Glomerular endothelial cell (primary cell): ENCODE measurements around the gene MYH13. TPM values are rescaled to one million over a fixed set of nuclear protein-coding genes. Genes with fewer than 3 reads are reported as not detected.
"Not testable (repeated sequence)": the region's sequence is repeated elsewhere in the genome, so short reads cannot be mapped to it uniquely, and the experiment has no call there.

ENCODE experiments used
- DNase-seq: peaks from one replicate; pipeline ENCODE4 v3.0.0-alpha.2; 2011; ENCODE audit warnings: low read depth, low spot score; ENCODE audit errors: extremely low read depth
- total RNA-seq: library from RNA; depleted of rRNA; stranded (reverse); fragments of >200 nt; gene quantifications from 2 replicates; pipeline ENCODE4 v1.2.3, GENCODE V29; 2015

MYH13 gene
- total RNA-seq, 1 donor from 2014 or later: not detected

GRCh38 chr17:10306585-10306984 is 66.2 kb downstream of the MYH13 start:
- DNase-seq: no peak

- DNase-seq: no peak
Measured at GRCh38 chr17:10305398-10305797, 67.4 kb downstream of the MYH13 start.

GRCh38 chr17:10304758-10305300 is 68.0 kb downstream of the MYH13 start:
- DNase-seq: no peak

DNA sequence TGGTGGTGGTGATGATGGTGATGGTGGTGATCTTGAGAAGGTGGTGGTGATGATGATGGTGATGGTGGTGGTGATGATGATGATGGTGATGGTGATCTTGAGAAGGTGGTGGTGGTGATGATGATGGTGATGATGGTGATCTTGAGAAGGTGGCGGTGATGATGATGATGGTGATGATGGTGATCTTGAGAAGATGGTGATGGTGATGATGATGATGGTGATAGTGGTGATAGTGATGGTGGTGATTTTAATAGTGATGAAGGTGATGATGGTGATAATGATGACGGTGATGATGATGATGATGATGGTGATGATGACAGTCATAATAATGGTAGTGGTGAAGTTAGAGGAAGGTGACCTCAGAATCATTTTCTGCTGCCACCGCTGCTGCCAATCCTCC is 75.1 kb downstream of the MYH13 start:
- no peak for DNase-seq

DNA sequence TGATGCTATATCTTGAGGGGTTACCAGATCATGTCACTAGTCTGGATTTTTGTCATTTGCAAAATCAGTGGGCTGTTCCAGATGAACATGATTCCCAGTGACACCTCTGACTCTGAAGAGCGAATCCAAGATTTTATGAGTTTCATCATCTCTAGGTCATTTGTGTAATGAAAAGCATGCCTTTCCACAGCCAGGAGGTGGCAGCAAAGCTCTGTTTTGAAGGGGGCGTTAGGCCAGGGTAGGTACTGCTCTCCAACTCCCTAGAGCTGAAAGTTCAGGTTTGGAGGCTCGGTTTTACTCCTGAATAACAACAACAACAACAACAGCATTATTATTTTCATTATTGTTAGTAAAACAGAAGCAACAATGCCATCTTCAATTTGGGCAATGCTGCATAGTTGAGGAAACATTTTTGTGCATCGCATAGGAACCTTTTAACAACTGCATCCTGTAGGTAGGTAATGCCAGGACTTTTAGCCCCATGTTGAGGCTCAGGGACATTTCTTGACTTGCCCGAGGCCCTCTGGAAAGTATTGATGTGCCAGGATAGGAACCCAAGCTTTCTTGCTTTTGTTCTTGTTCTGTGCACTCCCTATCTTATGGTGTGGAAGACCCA is 77.0 kb downstream of the MYH13 start:
- DNase-seq: no peak

DNA sequence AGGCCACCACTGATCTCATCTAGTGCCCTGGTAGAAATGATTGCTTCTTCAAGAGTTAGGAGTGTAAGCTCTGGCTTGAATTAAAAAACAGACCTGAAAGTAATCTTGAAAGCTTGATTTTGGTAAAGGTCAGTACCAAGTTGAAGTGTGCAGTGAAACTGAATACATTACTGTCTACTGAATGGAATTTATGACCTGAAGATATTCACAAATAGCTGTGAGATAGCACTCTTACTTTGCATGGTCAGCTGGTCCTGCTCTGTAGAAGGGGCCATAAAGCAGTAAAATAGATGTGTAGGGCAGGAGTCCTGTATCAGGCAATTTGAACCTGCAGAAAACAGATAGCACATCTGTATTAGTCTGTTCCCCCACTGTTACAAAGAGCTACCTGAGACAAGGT is 78.6 kb downstream of the MYH13 start:
- DNase-seq: no peak

DNA sequence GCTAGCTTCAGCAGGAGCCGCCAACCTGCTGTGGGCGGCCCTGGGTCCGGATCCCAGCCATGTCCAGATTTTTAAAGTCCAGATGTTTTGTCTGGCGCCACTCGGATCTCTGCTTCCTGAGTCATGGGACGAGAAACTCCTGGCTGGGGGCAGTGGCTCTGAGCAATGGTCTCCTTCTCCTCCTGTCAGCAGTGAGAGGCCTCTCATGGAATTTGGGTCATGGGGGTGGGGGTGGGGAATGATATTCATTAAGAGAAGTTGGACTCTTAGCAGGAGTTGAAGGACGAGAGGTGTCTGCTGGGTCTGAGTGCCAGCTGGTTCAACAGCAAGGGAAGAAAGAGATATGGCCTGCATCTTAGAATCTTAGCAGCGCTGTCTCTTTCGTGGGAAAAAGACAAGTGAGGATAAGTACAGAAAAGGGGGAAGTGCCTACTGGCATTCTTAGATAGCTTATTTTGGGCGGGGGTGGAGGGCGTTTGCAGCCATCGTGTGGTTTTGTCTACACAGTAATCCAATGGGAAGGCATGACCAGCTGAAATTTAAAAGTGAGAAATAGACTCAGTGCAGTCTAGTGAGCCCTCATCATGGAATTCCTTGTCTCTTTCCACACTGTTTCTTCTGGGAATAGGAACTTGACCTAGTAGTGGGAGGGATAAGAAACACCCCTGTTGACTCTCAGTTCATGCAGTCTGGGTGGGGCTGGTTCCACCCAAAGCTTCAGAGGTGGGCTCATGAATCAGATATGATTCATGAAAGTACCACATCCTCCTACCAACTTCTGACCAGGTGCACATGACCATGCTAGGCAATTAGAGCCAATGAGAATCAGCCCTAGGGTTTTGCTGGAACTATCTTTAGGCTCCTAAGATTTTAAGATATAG is 80.5 kb downstream of the MYH13 start:
- no peak for DNase-seq

DNA sequence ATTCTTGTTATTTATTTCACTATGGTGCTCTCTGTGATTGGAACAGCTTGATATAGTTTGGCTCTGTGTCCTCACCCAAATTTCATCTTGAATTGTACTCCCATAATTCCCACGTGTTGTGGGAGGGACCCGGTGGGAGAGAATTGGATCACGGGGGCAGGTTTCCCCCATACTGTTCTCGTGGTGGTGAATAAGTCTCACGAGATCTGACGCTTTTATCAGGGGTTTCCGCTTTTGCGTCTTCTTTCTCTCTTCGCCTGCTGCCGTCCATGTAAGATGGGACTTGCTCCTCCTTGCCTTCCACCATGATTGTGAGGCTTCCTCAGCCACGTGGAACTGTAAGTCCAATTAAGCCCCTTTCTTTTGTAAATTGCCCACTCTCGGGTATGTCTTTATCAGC is 81.2 kb downstream of the MYH13 start:
- DNase-seq: not testable (repeated sequence)

- DNase-seq: no peak
Measured at GRCh38 chr17:10290041-10290440, 82.8 kb downstream of the MYH13 start.

DNA sequence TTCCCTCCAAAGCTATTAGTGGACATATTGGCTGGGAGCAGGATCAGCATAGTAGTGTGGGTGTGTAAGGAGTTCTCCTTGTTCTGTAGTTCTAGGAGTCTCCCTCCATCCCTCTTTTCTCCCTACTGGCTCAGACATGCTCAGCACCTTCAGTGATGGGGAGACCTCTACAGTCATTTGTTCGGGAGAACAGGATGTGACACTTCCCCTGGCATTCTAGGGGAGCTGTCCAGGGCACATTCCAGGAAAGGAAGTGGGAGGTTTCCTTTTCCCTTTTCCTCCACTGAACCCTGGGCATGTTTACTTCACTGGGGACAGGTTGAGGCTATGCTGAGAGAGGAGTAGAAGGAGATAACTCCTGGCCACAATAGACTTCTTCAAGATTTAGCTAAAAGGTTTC is 86.5 kb downstream of the MYH13 start:
- no peak for DNase-seq

DNA sequence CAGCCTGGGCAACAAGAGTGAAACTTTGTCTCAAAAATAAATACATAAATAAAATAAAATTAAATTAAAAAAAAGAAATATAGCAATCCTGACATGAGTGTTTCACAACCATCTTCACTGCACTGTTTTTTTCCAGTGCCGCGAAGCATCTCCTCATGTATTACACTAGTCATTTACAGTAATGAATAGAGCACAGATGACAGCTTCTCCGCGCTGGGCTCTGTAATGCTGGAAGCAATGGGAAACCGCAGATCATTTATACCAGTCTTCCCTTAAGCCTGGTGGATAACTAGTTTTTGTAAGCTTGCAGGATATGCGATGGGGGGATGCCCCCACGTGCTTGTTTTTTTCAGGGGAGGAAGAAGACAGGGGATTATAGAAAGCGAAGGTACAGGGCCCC is 86.9 kb downstream of the MYH13 start:
- DNase-seq: no peak

DNA sequence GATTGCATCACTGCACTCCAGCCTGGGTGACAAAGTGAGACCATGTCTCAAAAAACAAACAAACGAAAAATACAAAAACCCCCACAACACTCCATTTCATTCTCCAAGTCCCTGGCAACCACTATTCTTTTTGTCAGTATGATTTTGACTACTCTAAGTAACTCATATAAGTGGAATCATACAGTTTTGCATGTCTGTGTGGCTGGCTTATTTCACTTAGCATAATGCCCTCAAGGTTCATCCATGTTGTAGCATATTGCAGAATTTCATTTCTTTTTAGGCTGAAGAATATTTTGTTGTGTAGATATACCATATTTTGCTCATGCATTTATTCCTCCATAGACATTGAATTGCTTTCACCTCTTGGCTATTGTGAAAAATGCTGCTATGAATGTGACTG is 92.7 kb downstream of the MYH13 start:
- DNase-seq: no peak

DNA sequence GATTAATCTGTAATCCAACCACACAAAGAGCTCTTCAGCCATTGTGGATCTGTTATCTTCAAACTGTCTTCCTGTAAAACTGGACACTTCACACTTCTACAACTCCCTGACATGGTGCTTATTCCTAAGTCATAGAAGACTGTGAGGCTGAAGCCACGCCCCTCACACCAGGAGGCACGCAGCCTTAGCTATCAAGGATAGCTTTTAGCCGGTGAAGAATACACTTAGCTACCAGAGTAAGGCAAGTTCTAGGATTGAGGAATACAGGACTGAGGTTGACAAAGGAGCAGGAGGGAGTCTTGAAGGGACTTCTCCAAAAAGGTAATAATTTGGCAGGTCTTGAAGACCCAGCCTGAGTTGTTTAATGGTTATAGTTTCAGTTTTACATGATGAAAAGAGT is 94.6 kb downstream of the MYH13 start:
- no peak for DNase-seq

DNA sequence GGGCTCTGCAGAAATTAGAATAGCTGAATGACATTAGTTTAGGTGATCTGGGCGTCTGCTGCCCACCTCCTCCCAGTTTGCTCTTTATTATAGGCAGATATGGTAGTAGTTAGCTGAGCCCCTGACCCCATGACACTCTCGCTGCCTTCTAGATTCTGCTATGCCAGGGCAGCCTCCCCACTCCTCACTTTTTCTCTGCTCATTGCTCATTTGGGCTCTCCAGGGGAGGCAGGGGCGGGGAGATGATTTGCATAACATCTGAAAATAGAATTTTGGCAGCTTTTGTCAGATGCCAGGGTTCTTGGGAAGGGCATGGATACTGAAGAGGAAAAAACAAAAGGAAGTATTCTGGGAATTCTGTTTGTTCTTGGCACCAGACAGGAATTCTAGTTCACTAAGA is 96.4 kb downstream of the MYH13 start:
- DNase-seq: no peak

- no peak for DNase-seq
Measured at GRCh38 chr17:10275418-10275817, 97.4 kb downstream of the MYH13 start.

DNA sequence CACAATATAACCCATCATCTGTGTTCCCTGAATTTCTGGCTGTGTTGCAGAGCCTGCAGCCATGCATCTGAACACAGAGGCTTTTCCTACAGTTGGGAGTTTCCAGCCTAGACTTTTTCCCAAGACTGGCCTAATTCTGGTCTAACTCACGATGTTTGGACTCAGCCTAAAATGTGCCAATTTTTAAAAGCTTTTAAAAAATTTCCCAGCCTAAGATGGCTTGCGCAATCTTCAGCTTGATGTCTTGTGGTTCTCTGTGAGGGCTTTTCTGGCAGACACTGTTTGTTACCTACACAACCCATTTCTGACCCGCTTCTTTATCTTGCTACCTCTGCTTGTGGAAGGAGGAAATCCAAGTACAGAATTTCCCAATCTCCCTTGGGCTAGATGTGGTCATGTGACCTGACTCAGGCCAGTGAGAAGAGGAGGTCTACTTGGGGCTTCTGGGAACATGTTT is 101.7 kb downstream of the MYH13 start:
- DNase-seq: no peak

DNA sequence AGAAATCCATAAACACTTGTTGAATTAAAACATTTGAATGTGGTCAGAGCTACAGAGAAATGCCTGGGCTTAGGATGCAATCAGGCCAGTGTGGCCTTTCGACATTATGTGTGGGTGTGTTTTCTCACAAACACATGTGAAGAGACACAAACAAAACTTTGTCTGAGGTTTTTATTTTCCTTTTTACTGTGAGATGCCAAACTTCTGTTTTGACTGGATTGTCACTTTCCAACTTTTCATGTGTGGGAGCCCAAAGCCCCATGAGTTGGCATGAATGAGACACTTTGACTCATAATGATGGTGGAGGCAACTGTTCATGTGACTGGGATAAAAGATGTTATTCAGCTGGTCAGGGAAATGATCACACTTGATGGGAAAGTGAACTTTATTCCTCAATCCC is 102.5 kb downstream of the MYH13 start:
- DNase-seq: no peak

- no peak for DNase-seq
Measured at GRCh38 chr17:10268005-10268404, 104.8 kb downstream of the MYH13 start.

DNA sequence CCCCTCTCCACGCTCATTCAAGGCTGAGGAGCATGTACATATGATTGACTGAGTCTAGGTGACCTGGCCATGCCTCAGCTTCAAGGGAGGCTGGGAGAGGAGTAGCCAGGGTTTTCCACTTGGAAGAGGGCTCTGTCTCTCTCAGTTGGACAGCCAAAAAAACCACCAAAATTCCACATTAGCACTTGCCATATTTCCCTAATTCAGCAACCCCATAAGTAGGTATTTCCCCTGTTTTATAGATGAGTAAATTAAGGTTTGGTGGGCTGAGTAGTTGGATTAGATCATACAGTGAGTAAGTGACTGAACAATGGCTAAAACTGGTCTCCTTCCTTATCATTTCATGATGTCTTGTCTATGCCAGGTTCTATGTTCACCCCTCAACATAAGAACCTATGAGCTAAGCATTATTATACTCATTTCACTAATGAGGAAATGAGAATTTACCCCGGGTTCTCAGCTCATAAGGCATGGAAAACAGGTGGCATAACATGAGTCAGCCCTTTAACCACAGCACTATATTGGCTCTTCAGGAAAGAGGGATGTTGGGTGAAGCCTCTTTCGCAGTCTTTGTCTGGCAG is 106.4 kb downstream of the MYH13 start:
- DNase-seq: no peak

DNA sequence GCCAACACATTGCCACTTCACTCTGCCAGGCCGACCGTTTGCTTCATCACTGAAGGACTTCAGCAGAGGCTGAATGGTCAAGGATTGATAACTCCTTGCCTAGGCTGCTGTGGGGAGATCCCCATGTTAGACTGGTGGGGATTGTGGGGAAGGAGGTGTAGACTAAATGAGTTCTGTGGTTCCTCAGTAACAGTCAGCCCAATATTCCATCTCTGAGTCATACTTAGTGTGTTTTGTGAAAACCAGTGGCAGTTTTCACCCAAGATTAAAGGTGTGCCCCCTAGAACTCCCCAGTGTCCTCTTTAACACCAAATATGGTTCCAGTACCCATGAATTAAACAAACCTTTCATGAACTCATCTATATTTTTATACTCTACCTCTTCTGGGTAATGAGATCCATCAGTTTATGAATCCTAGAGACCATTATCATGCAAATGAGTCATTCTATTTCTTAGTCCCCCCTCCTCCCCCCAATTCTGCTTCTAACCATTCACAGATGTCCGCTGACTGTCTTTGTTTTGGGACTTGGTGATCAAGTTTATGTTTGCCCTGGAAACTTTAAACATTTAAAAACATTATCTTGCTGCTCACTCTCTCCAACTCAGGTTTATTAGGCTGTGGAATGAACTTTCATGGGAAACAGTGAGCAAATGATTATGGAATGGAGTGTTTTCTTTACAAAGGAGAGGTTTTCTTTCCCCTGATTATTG is 107.6 kb downstream of the MYH13 start:
- no peak for DNase-seq

DNA sequence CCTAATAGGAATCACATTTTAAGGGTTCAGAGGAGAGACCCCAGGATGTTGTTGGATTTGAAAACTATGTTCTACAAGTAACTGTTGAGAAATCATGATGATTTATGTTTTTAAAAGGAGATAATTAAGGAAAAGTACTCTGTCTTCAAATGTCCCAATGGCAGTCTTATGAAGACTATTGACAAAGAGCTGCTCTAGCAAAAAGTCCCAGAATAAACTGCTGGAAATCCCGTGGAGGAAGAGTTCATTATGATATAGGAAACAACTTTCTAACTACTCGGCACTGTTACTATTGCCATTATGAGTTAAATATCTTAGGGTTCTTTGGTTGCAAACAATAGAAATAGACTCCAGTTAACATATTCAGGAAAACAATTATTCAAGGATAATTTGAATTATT is 108.8 kb downstream of the MYH13 start:
- no peak for DNase-seq
